Activated CD4-positive, alpha-beta memory T cell treated with anti-CD3 and anti-CD28 coated beads, Interleukin-2, amount 10 ng/mL, durations not matched to agents 7 days and 5 days (primary cell): ENCODE measurements around the gene LRRC61. TPM values are rescaled to one million over a fixed set of nuclear protein-coding genes. Genes with fewer than 3 reads are reported as not detected.

Experiments used
- CTCF ChIA-PET: fragments of 350-600 bp; sonication (Branson Sonifier 250); formaldehyde crosslinking; loops from one replicate; lab custom pipeline; 2021; ENCODE audit warnings: antibody characterized with exemption, inconsistent platforms; lab: Charles Lee
- POLR2A ChIA-PET: fragments of 350-600 bp; sonication (Branson Sonifier 250); formaldehyde crosslinking; loops from one replicate; lab custom pipeline; 2021; ENCODE audit warnings: antibody characterized with exemption; lab: Charles Lee
- DNase-seq: peaks from one replicate; pipeline ENCODE4 v3.0.0-alpha.2; 2020
- H3K27ac Mint-ChIP-seq: one replicate; pipeline ENCODE4 v1.8.0; 2021; ENCODE audit warnings: mild to moderate bottlenecking, mixed read lengths
- H3K27me3 Mint-ChIP-seq: one replicate; pipeline ENCODE4 v1.8.0; 2021; ENCODE audit warnings: mixed read lengths
- H3K36me3 Mint-ChIP-seq: one replicate; pipeline ENCODE4 v1.8.0; 2021; ENCODE audit warnings: low read depth, mixed read lengths
- H3K4me1 Mint-ChIP-seq: one replicate; pipeline ENCODE4 v1.8.0; 2021; ENCODE audit warnings: mixed read lengths
- H3K4me3 Mint-ChIP-seq: one replicate; pipeline ENCODE4 v1.8.0; 2021; ENCODE audit warnings: mild to moderate bottlenecking, mixed read lengths
- H3K9me3 Mint-ChIP-seq: one replicate; pipeline ENCODE4 v1.8.0; 2021; ENCODE audit warnings: mixed read lengths
- total RNA-seq, 2 experiments: library from RNA; stranded (reverse); gene quantifications; one replicate each; pipeline ENCODE4 v1.2.3, GENCODE V29; 2021

The LRRC61 gene
- total RNA-seq, 2 experiments from 2014 or later = 23.1 to 26.8 TPM

GRCh38 chr7:150356265-150356897, 33.2 kb downstream of the LRRC61 start:
- H3K4me3 Mint-ChIP-seq = no peak overlapping the region
- POLR2A ChIA-PET = no interaction called here

GRCh38 chr7:150357270-150357669, 34.1 kb downstream of the LRRC61 start:
- Mint-ChIP-seq H3K36me3 (peaks cover 3% of the 10 kb centered on the region), H3K9me3 (peaks cover 3% of the 10 kb centered on the region), H3K27me3 (no peaks in the 10 kb centered on the region), H3K4me3 (no peak overlapping the region), H3K4me1 (peaks cover 43% of the 10 kb centered on the region), H3K27ac (peak overlapping the region; percentile 68)
- ChIA-PET POLR2A (interaction anchor here (1.1 to 2.0 kb wide), 4 partner anchors 9 to 49 kb away, joined by 4 to 10 read pairs (median 6); partner anchors contain the start of gene REPIN1), CTCF (interaction anchor here (0.5 to 3.6 kb wide), 13 partner anchors 8 to 98 kb away, joined by 3 to 17 read pairs (median 4); partner anchors contain the start of gene REPIN1)
- peak; percentile 68 for DNase-seq

More at GRCh38 chr7:150356265-150356897, 33.2 kb downstream of the LRRC61 start:
- Mint-ChIP-seq H3K4me1 (peaks cover 43% of the 10 kb centered on the region), H3K36me3 (peaks cover 3% of the 10 kb centered on the region), H3K27me3 (no peaks in the 10 kb centered on the region), H3K27ac (peak overlapping the region; percentile 13), H3K9me3 (peaks cover 3% of the 10 kb centered on the region)
- CTCF ChIA-PET = interaction anchor here (0.6 to 3.6 kb wide), 10 partner anchors 10 to 1169 kb away, joined by 3 to 17 read pairs (median 4); partner anchors contain the start of gene REPIN1
- DNase-seq = no peak

- no peak for DNase-seq
- Mint-ChIP-seq H3K27me3 (no peaks in the 10 kb centered on the region), H3K9me3 (peaks cover 3% of the 10 kb centered on the region), H3K4me1 (peaks cover 43% of the 10 kb centered on the region), H3K36me3 (peaks cover 3% of the 10 kb centered on the region), H3K4me3 (no peak overlapping the region), H3K27ac (peak overlapping the region; percentile 68)
- ChIA-PET POLR2A (interaction anchor here (0.6 to 2.0 kb wide), 7 partner anchors 9 to 885 kb away, joined by 3 to 10 read pairs (median 4); partner anchors contain the start of genes REPIN1 and ZNF775), CTCF (interaction anchor here (0.6 to 3.6 kb wide), 8 partner anchors 9 to 75 kb away, joined by 3 to 12 read pairs (median 6); a partner anchor contains a TSS)
These were observed 34.7 kb downstream of the LRRC61 start for GRCh38 chr7:150357771-150358427.

GRCh38 chr7:150358433-150358832, 35.3 kb downstream of the LRRC61 start:
- Mint-ChIP-seq H3K27me3 (no peaks in the 10 kb centered on the region), H3K36me3 (peaks cover 3% of the 10 kb centered on the region), H3K4me3 (no peak overlapping the region), H3K27ac (no peak overlapping the region), H3K4me1 (peaks cover 44% of the 10 kb centered on the region), H3K9me3 (peaks cover 3% of the 10 kb centered on the region)
- ChIA-PET POLR2A (interaction anchor here (0.6 to 2.0 kb wide), 6 partner anchors 10 to 885 kb away, joined by 3 to 10 read pairs (median 5); partner anchors contain the start of genes REPIN1 and ZNF775), CTCF (interaction anchor here (1.0 to 2.6 kb wide), 6 partner anchors 8 to 75 kb away, joined by 3 to 9 read pairs (median 6); no protein-coding TSS in a partner anchor)
- no peak for DNase-seq

GRCh38 chr7:150358988-150359621, 36.0 kb downstream of the LRRC61 start:
- CTCF ChIA-PET = interaction anchor here (1.1 to 2.3 kb wide), 2 partner anchors 11 to 19 kb away, joined by 7 to 9 read pairs; no protein-coding TSS in a partner anchor
- no peak overlapping the region for H3K27ac Mint-ChIP-seq
- POLR2A ChIA-PET = interaction anchor here (0.6 to 2.0 kb wide), 3 partner anchors 20 to 884 kb away, joined by 3 to 10 read pairs (median 4); partner anchors contain the start of gene ZNF775
- no peak overlapping the region for H3K4me3 Mint-ChIP-seq
- peaks cover 3% of the 10 kb centered on the region for H3K9me3 Mint-ChIP-seq
- DNase-seq = no peak
- H3K4me1 Mint-ChIP-seq = peaks cover 49% of the 10 kb centered on the region
- peaks cover 3% of the 10 kb centered on the region for H3K36me3 Mint-ChIP-seq
- H3K27me3 Mint-ChIP-seq = no peaks in the 10 kb centered on the region

- H3K9me3 Mint-ChIP-seq = peaks cover 3% of the 10 kb centered on the region
- H3K4me3 Mint-ChIP-seq = peak overlapping the region; percentile 12
- peaks cover 52% of the 10 kb centered on the region for H3K4me1 Mint-ChIP-seq
- peaks cover 3% of the 10 kb centered on the region for H3K36me3 Mint-ChIP-seq
- H3K27ac Mint-ChIP-seq = peak overlapping the region; percentile 56
- DNase-seq = no peak
- POLR2A ChIA-PET = no interaction called here
- CTCF ChIA-PET = no interaction called here
- H3K27me3 Mint-ChIP-seq = no peaks in the 10 kb centered on the region
These were observed 36.6 kb downstream of the LRRC61 start for GRCh38 chr7:150359622-150360362.

GRCh38 chr7:150360363-150361058, 37.4 kb downstream of the LRRC61 start:
- Mint-ChIP-seq H3K4me1 (peaks cover 52% of the 10 kb centered on the region), H3K27ac (peak overlapping the region; percentile 56), H3K36me3 (peaks cover 3% of the 10 kb centered on the region), H3K27me3 (no peaks in the 10 kb centered on the region), H3K4me3 (peak overlapping the region; percentile 12), H3K9me3 (peaks cover 3% of the 10 kb centered on the region)
- ChIA-PET POLR2A (interaction anchor here (1.0 kb wide), 1 partner anchor 9 kb away, joined by 4 read pairs; no protein-coding TSS in a partner anchor), CTCF (no interaction called here)
- no peak for DNase-seq

- peaks cover 3% of the 10 kb centered on the region for H3K9me3 Mint-ChIP-seq
- DNase-seq = no peak
- no peaks in the 10 kb centered on the region for H3K27me3 Mint-ChIP-seq
- peaks cover 3% of the 10 kb centered on the region for H3K36me3 Mint-ChIP-seq
- H3K27ac Mint-ChIP-seq = no peak overlapping the region
- ChIA-PET CTCF (no interaction called here), POLR2A (interaction anchor here (1.0 kb wide), 1 partner anchor 8 kb away, joined by 4 read pairs; no protein-coding TSS in a partner anchor)
- H3K4me3 Mint-ChIP-seq = no peak overlapping the region
- H3K4me1 Mint-ChIP-seq = peaks cover 47% of the 10 kb centered on the region
These were observed 38.2 kb downstream of the LRRC61 start for GRCh38 chr7:150361402-150361801.

- no peak overlapping the region for H3K4me3 Mint-ChIP-seq
- no peak for DNase-seq
- H3K27ac Mint-ChIP-seq = no peak overlapping the region
- CTCF ChIA-PET = interaction anchor here (1.1 kb wide), 1 partner anchor 13 kb away, joined by 3 read pairs; no protein-coding TSS in a partner anchor
- peaks cover 3% of the 10 kb centered on the region for H3K36me3 Mint-ChIP-seq
- H3K4me1 Mint-ChIP-seq = peaks cover 43% of the 10 kb centered on the region
- no peaks in the 10 kb centered on the region for H3K27me3 Mint-ChIP-seq
- POLR2A ChIA-PET = interaction anchor here (1.0 kb wide), 1 partner anchor 44 kb away, joined by 3 read pairs; a partner anchor contains a TSS
- H3K9me3 Mint-ChIP-seq = peaks cover 3% of the 10 kb centered on the region
These were observed 38.9 kb downstream of the LRRC61 start for GRCh38 chr7:150361807-150362621.

GRCh38 chr7:150363370-150363769, 40.2 kb downstream of the LRRC61 start:
- no peak for DNase-seq
- H3K4me3 Mint-ChIP-seq = no peak overlapping the region
- CTCF ChIA-PET = interaction anchor here (1.1 to 1.6 kb wide), 2 partner anchors 11 to 41 kb away, joined by 3 read pairs; no protein-coding TSS in a partner anchor
- POLR2A ChIA-PET = interaction anchor here (1.0 kb wide), 1 partner anchor 42 kb away, joined by 3 read pairs; a partner anchor contains a TSS
- H3K27me3 Mint-ChIP-seq = no peaks in the 10 kb centered on the region
- peaks cover 3% of the 10 kb centered on the region for H3K9me3 Mint-ChIP-seq
- H3K36me3 Mint-ChIP-seq = peaks cover 3% of the 10 kb centered on the region
- H3K4me1 Mint-ChIP-seq = peaks cover 35% of the 10 kb centered on the region
- H3K27ac Mint-ChIP-seq = no peak overlapping the region

GRCh38 chr7:150363872-150364271, 40.7 kb downstream of the LRRC61 start:
- H3K9me3 Mint-ChIP-seq = peaks cover 3% of the 10 kb centered on the region
- DNase-seq = no peak
- no peak overlapping the region for H3K27ac Mint-ChIP-seq
- ChIA-PET POLR2A (no interaction called here), CTCF (interaction anchor here (1.6 kb wide), 1 partner anchor 40 kb away, joined by 3 read pairs; no protein-coding TSS in a partner anchor)
- H3K4me1 Mint-ChIP-seq = peaks cover 30% of the 10 kb centered on the region
- H3K27me3 Mint-ChIP-seq = no peaks in the 10 kb centered on the region
- peaks cover 3% of the 10 kb centered on the region for H3K36me3 Mint-ChIP-seq
- H3K4me3 Mint-ChIP-seq = no peak overlapping the region
